Measurements from ENCODE around the gene BIN1.

Gene BIN1

GRCh38 chr2:127004893-127005600, 101.9 kb downstream of the BIN1 start:
- no peak for DNase-seq
- Histone ChIP-seq H3K79me1 (ENCODE audit: low read length) (no peaks in the 10 kb centered on the region), H3K4me2 (ENCODE audit: low read length) (no peak overlapping the region), H2AFZ (ENCODE audit: insufficient read depth, low read length, poor library complexity) (no peak overlapping the region), H4K12ac (ENCODE audit: low read depth, low read length) (no peak overlapping the region), H3K4ac (ENCODE audit: low read depth, low read length) (no peak overlapping the region), H4K91ac (ENCODE audit: low read depth, low read length) (no peak overlapping the region), H2AK5ac (ENCODE audit: low read length) (no peak overlapping the region), H3K23ac (ENCODE audit: low read length) (no peak overlapping the region), H3K4me1 (ENCODE audit: control insufficient read depth in 1 of 2, insufficient read depth in 2 of 2, low read length in 2 of 2) (no peaks in the 10 kb centered on the region), H2BK120ac (ENCODE audit: insufficient read depth, low read length, poor library complexity) (no peak overlapping the region), H3K4me3 (ENCODE audit: low read depth, low read length) (no peak overlapping the region), H3K14ac (ENCODE audit: low read length) (no peak overlapping the region), H3K36me3 (ENCODE audit: control insufficient read depth in 1 of 2, insufficient read depth in 2 of 2, low read length in 2 of 2) (no peaks in the 10 kb centered on the region), H3K9ac (ENCODE audit: low read length) (no peak overlapping the region), H4K8ac (ENCODE audit: low read depth, low read length) (no peak overlapping the region), H3K27me3 (ENCODE audit: insufficient read depth, low read length) (no peaks in the 10 kb centered on the region), H3K27ac (ENCODE audit: low read depth, low read length) (no peak overlapping the region), H2BK12ac (ENCODE audit: low read length) (no peak overlapping the region), H3K79me2 (ENCODE audit: control insufficient read depth, insufficient read depth, low read length, poor library complexity) (no peaks in the 10 kb centered on the region), H3K9me3 (ENCODE audit: insufficient read depth, low read depth, low read length) (no peaks in the 10 kb centered on the region), H3K18ac (ENCODE audit: low read length) (no peak overlapping the region), H2BK5ac (ENCODE audit: low read depth, low read length, poor library complexity) (no peak overlapping the region)
- no CpG with 5 or more reads among the region's 6 CpGs for WGBS (ENCODE audit: extremely low coverage, insufficient coverage, insufficient read length)

GRCh38 chr2:127003070-127003800, 103.7 kb downstream of the BIN1 start:
- Histone ChIP-seq H2BK12ac (ENCODE audit: low read length) (no peak overlapping the region), H3K36me3 (ENCODE audit: control insufficient read depth in 1 of 2, insufficient read depth in 2 of 2, low read length in 2 of 2) (no peaks in the 10 kb centered on the region), H4K12ac (ENCODE audit: low read depth, low read length) (no peak overlapping the region), H2AFZ (ENCODE audit: insufficient read depth, low read length, poor library complexity) (no peak overlapping the region), H3K4me1 (ENCODE audit: control insufficient read depth in 1 of 2, insufficient read depth in 2 of 2, low read length in 2 of 2) (no peaks in the 10 kb centered on the region), H2BK5ac (ENCODE audit: low read depth, low read length, poor library complexity) (no peak overlapping the region), H3K18ac (ENCODE audit: low read length) (no peak overlapping the region), H3K9ac (ENCODE audit: low read length) (no peak overlapping the region), H3K4me2 (ENCODE audit: low read length) (no peak overlapping the region), H3K4me3 (ENCODE audit: low read depth, low read length) (no peak overlapping the region), H3K79me1 (ENCODE audit: low read length) (no peaks in the 10 kb centered on the region), H3K14ac (ENCODE audit: low read length) (no peak overlapping the region), H2AK5ac (ENCODE audit: low read length) (no peak overlapping the region), H3K79me2 (ENCODE audit: control insufficient read depth, insufficient read depth, low read length, poor library complexity) (no peaks in the 10 kb centered on the region), H3K27me3 (ENCODE audit: insufficient read depth, low read length) (no peaks in the 10 kb centered on the region), H4K8ac (ENCODE audit: low read depth, low read length) (no peak overlapping the region), H4K91ac (ENCODE audit: low read depth, low read length) (no peak overlapping the region), H3K27ac (ENCODE audit: low read depth, low read length) (no peak overlapping the region), H3K23ac (ENCODE audit: low read length) (no peak overlapping the region), H3K9me3 (ENCODE audit: insufficient read depth, low read depth, low read length) (no peaks in the 10 kb centered on the region), H2BK120ac (ENCODE audit: insufficient read depth, low read length, poor library complexity) (no peak overlapping the region), H3K4ac (ENCODE audit: low read depth, low read length) (no peak overlapping the region)
- no peak for DNase-seq
- WGBS (ENCODE audit: extremely low coverage, insufficient coverage, insufficient read length): no CpG with 5 or more reads among the region's 9 CpGs

- Histone ChIP-seq H2BK12ac (ENCODE audit: low read length) (no peak overlapping the region), H3K4me2 (ENCODE audit: low read length) (no peak overlapping the region), H3K14ac (ENCODE audit: low read length) (no peak overlapping the region), H2BK5ac (ENCODE audit: low read depth, low read length, poor library complexity) (no peak overlapping the region), H3K9ac (ENCODE audit: low read length) (no peak overlapping the region), H2AK5ac (ENCODE audit: low read length) (no peak overlapping the region), H4K91ac (ENCODE audit: low read depth, low read length) (no peak overlapping the region), H2AFZ (ENCODE audit: insufficient read depth, low read length, poor library complexity) (no peak overlapping the region), H3K4me1 (ENCODE audit: control insufficient read depth in 1 of 2, insufficient read depth in 2 of 2, low read length in 2 of 2) (peaks cover 1 to 5% of the 10 kb centered on the region in 2 experiments), H3K4ac (ENCODE audit: low read depth, low read length) (no peak overlapping the region), H3K23ac (ENCODE audit: low read length) (no peak overlapping the region), H3K27ac (ENCODE audit: low read depth, low read length) (no peak overlapping the region), H3K79me2 (ENCODE audit: control insufficient read depth, insufficient read depth, low read length, poor library complexity) (no peaks in the 10 kb centered on the region), H4K12ac (ENCODE audit: low read depth, low read length) (no peak overlapping the region), H4K8ac (ENCODE audit: low read depth, low read length) (no peak overlapping the region), H3K18ac (ENCODE audit: low read length) (no peak overlapping the region), H3K9me3 (ENCODE audit: insufficient read depth, low read depth, low read length) (no peaks in the 10 kb centered on the region), H3K36me3 (ENCODE audit: control insufficient read depth in 1 of 2, insufficient read depth in 2 of 2, low read length in 2 of 2) (no peaks in the 10 kb centered on the region), H3K4me3 (ENCODE audit: low read depth, low read length) (no peak overlapping the region), H3K79me1 (ENCODE audit: low read length) (no peaks in the 10 kb centered on the region), H2BK120ac (ENCODE audit: insufficient read depth, low read length, poor library complexity) (no peak overlapping the region), H3K27me3 (ENCODE audit: insufficient read depth, low read length) (no peaks in the 10 kb centered on the region)
- no CpG with 5 or more reads among the region's 5 CpGs for WGBS (ENCODE audit: extremely low coverage, insufficient coverage, insufficient read length)
- no peak for DNase-seq
These were observed 105.2 kb downstream of the BIN1 start for GRCh38 chr2:127001751-127002150.

GRCh38 chr2:127000937-127001336, 106.0 kb downstream of the BIN1 start:
- Histone ChIP-seq H2BK120ac (ENCODE audit: insufficient read depth, low read length, poor library complexity) (no peak overlapping the region), H4K8ac (ENCODE audit: low read depth, low read length) (no peak overlapping the region), H3K79me2 (ENCODE audit: control insufficient read depth, insufficient read depth, low read length, poor library complexity) (no peaks in the 10 kb centered on the region), H3K4me1 (ENCODE audit: control insufficient read depth in 1 of 2, insufficient read depth in 2 of 2, low read length in 2 of 2) (peaks cover 6 to 11% of the 10 kb centered on the region in 2 experiments), H3K18ac (ENCODE audit: low read length) (no peak overlapping the region), H4K91ac (ENCODE audit: low read depth, low read length) (no peak overlapping the region), H2BK5ac (ENCODE audit: low read depth, low read length, poor library complexity) (no peak overlapping the region), H3K27me3 (ENCODE audit: insufficient read depth, low read length) (no peaks in the 10 kb centered on the region), H3K4me3 (ENCODE audit: low read depth, low read length) (no peak overlapping the region), H3K27ac (ENCODE audit: low read depth, low read length) (no peak overlapping the region), H3K14ac (ENCODE audit: low read length) (no peak overlapping the region), H3K23ac (ENCODE audit: low read length) (no peak overlapping the region), H2AK5ac (ENCODE audit: low read length) (no peak overlapping the region), H4K12ac (ENCODE audit: low read depth, low read length) (no peak overlapping the region), H2AFZ (ENCODE audit: insufficient read depth, low read length, poor library complexity) (no peak overlapping the region), H3K9me3 (ENCODE audit: insufficient read depth, low read depth, low read length) (no peaks in the 10 kb centered on the region), H3K79me1 (ENCODE audit: low read length) (no peaks in the 10 kb centered on the region), H3K4me2 (ENCODE audit: low read length) (no peak overlapping the region), H3K9ac (ENCODE audit: low read length) (no peak overlapping the region), H2BK12ac (ENCODE audit: low read length) (no peak overlapping the region), H3K36me3 (ENCODE audit: control insufficient read depth in 1 of 2, insufficient read depth in 2 of 2, low read length in 2 of 2) (no peaks in the 10 kb centered on the region), H3K4ac (ENCODE audit: low read depth, low read length) (no peak overlapping the region)
- DNase-seq: peak; percentile 39 to 65
- WGBS (ENCODE audit: extremely low coverage, insufficient coverage, insufficient read length): no CpG with 5 or more reads among the region's 5 CpGs
